Muscle of arm (tissue), 12 donors: ENCODE data around the gene SQOR. TPM values are rescaled to one million over a fixed set of nuclear protein-coding genes. Genes with fewer than 3 reads are reported as not detected.

Experiments
- DNase-seq: peaks from one replicate; pipeline ENCODE4 v3.0.0-alpha.2; 2013
- polyA plus RNA-seq, 12 donors: library from polyadenylated mRNA; unstranded; fragments of 120-200 nt; gene quantifications; one replicate each; pipeline ENCODE4 v1.2.1, GENCODE V29; 2013; ENCODE audit not compliant: insufficient read length in 12 of 12

SQOR gene
- polyA plus RNA-seq, 12 donors, result 1.7 to 13.0 (median 4.1) TPM; not detected in 1

- no peak for DNase-seq
These were observed 23.1 kb downstream of the SQOR start for GRCh38 chr15:45657764-45658545.

GRCh38 chr15:45660231-45660979, 25.6 kb downstream of the SQOR start:
- DNase-seq, result no peak

GRCh38 chr15:45662375-45662774, 27.5 kb downstream of the SQOR start:
- DNase-seq, result no peak

GRCh38 chr15:45664451-45664850, 29.6 kb downstream of the SQOR start:
- DNase-seq, result no peak

GRCh38 chr15:45665261-45665660, 30.4 kb downstream of the SQOR start:
- no peak for DNase-seq

GRCh38 chr15:45666119-45666875, 31.5 kb downstream of the SQOR start:
- no peak for DNase-seq

GRCh38 chr15:45667002-45667401, 32.2 kb downstream of the SQOR start:
- DNase-seq, result no peak

- DNase-seq, result no peak
These were observed 33.6 kb downstream of the SQOR start for GRCh38 chr15:45668386-45668785.

GRCh38 chr15:45669422-45669821, 34.6 kb downstream of the SQOR start:
- DNase-seq, result no peak

GRCh38 chr15:45670091-45670490, 35.3 kb downstream of the SQOR start:
- no peak for DNase-seq

GRCh38 chr15:45670511-45670910, 35.7 kb downstream of the SQOR start:
- DNase-seq, result no peak

- no peak for DNase-seq
These were observed 39.8 kb downstream of the SQOR start for GRCh38 chr15:45674677-45675076.

GRCh38 chr15:45677797-45678196, 43.0 kb downstream of the SQOR start:
- no peak for DNase-seq

- no peak for DNase-seq
These were observed 43.8 kb downstream of the SQOR start for GRCh38 chr15:45678459-45679178.

- DNase-seq, result no peak
These were observed 49.7 kb downstream of the SQOR start for GRCh38 chr15:45684533-45684932.

GRCh38 chr15:45689616-45690015, 54.8 kb downstream of the SQOR start:
- DNase-seq, result no peak

- DNase-seq, result no peak
These were observed 55.9 kb downstream of the SQOR start for GRCh38 chr15:45690581-45691260.

GRCh38 chr15:45701108-45701507, 66.3 kb downstream of the SQOR start:
- DNase-seq, result no peak

GRCh38 chr15:45702041-45702440, 67.2 kb downstream of the SQOR start:
- DNase-seq, result no peak

GRCh38 chr15:45703670-45704328, 69.0 kb downstream of the SQOR start:
- DNase-seq, result no peak
